H1 (cell line): ENCODE results near the gene GRIP2. TPM values are rescaled to one million over a fixed set of nuclear protein-coding genes. Genes with fewer than 3 reads are reported as not detected.

ENCODE experiments used
- CTCF ChIA-PET: fragments of 300-600 bp; sonication (Branson Sonifier 250); formaldehyde crosslinking; loops from one replicate; lab custom pipeline; 2021; ENCODE audit not compliant: partially characterized antibody; lab: Charles Lee
- POLR2A ChIA-PET: fragments of 300-600 bp; sonication (Branson Sonifier 250); formaldehyde crosslinking; loops from one replicate; lab custom pipeline; 2021; ENCODE audit warnings: inconsistent platforms; ENCODE audit not compliant: partially characterized antibody; lab: Charles Lee
- DNase-seq, 2 experiments: peaks; one replicate each; pipeline versions ENCODE4 v3.0.0 to v3.0.0-alpha.2; 2010 to 2022; ENCODE audit warnings: low spot score in 2 of 2, low read depth in 1 of 2, mixed read lengths in 1 of 2
- FAIRE-seq: peaks from 2 replicates; lab custom pipeline; 2011; peaks lifted over from hg19 to GRCh38; lab: Jason Lieb, UNC
- H2AFZ ChIP-seq: 2 replicates; pipeline ENCODE4 v1.8.1; 2012; ENCODE audit warnings: low read length, inconsistent platforms
- H2AK5ac ChIP-seq: 2 replicates; pipeline ENCODE4 v1.6.1; 2013; ENCODE audit warnings: low read depth, low read length
- H2BK120ac ChIP-seq: replicated peaks from 2 replicates; pipeline ENCODE3; 2013; ENCODE audit warnings: low read depth, low read length, inconsistent platforms
- H2BK12ac ChIP-seq: 2 replicates; pipeline ENCODE4 v1.6.1; 2013; ENCODE audit warnings: low read depth, low read length
- H2BK15ac ChIP-seq: 2 replicates; pipeline ENCODE4 v1.6.1; 2013; ENCODE audit warnings: low read length
- H2BK20ac ChIP-seq: 2 replicates; pipeline ENCODE4 v1.6.1; 2013; ENCODE audit warnings: low read length
- H2BK5ac ChIP-seq: 2 replicates; pipeline ENCODE4 v1.6.1; 2013; ENCODE audit warnings: low read depth, low read length
- H3K14ac ChIP-seq: 2 replicates; pipeline ENCODE4 v1.6.1; 2013; ENCODE audit warnings: inconsistent platforms; ENCODE audit not compliant: insufficient read length
- H3K18ac ChIP-seq: 2 replicates; pipeline ENCODE4 v1.6.1; 2013; ENCODE audit warnings: low read length; ENCODE audit errors: extremely low read depth
- H3K23ac ChIP-seq: 2 replicates; pipeline ENCODE4 v1.6.1; 2013; ENCODE audit warnings: inconsistent platforms; ENCODE audit not compliant: insufficient read length
- H3K23me2 ChIP-seq: 2 replicates; pipeline ENCODE4 v1.6.1; 2013; ENCODE audit warnings: low read depth, low read length
- H3K27ac ChIP-seq: 2 replicates; pipeline ENCODE4 v1.6.1; 2011; ENCODE audit warnings: low read depth, low read length, inconsistent platforms
- H3K27me3 ChIP-seq, 4 experiments: replicated peaks in 1 of 4; 1 replicate in 1 of 4; 2 replicates in 3 of 4; pipeline versions ENCODE4 v1.6.1 to v1.8.1; 2011 to 2013; ENCODE audit warnings: low read length in 3 of 4, mild to moderate bottlenecking in 3 of 4, inconsistent platforms in 2 of 4, mixed read lengths in 2 of 4, moderate library complexity in 1 of 4; ENCODE audit not compliant: control insufficient read depth in 3 of 4, insufficient read depth in 3 of 4; ENCODE audit errors: extremely low read depth in 1 of 4
- H3K36me3 ChIP-seq, 4 experiments: 2 replicates each; pipeline versions ENCODE4 v1.6.1 to v1.8.1; 2011 to 2013; ENCODE audit warnings: mild to moderate bottlenecking in 4 of 4, low read length in 3 of 4, moderate library complexity in 2 of 4, control low read depth in 1 of 4, inconsistent platforms in 1 of 4; ENCODE audit not compliant: insufficient read depth in 4 of 4, control insufficient read depth in 2 of 4
- H3K4ac ChIP-seq: replicated peaks from 2 replicates; pipeline ENCODE3; 2013; ENCODE audit warnings: low read length, low read depth, mixed read lengths, inconsistent platforms; ENCODE audit not compliant: insufficient read length
- H3K4me1 ChIP-seq, 4 experiments: replicated peaks in 1 of 4; 1 replicate in 1 of 4; 2 replicates in 3 of 4; pipeline versions ENCODE4 v1.6.1 to v1.8.1; 2011 to 2013; ENCODE audit warnings: low read length in 3 of 4, inconsistent platforms in 2 of 4, mixed read lengths in 1 of 4; ENCODE audit not compliant: insufficient read depth in 4 of 4, control insufficient read depth in 3 of 4
- H3K4me2 ChIP-seq, 2 experiments: 2 replicates each; pipeline versions ENCODE4 v1.6.1 to v1.8.1; 2011 to 2013; ENCODE audit warnings: low read depth in 2 of 2, low read length in 2 of 2, control low read depth in 1 of 2, inconsistent platforms in 1 of 2, mild to moderate bottlenecking in 1 of 2; ENCODE audit not compliant: insufficient read depth in 1 of 2
- H3K4me3 ChIP-seq, 4 experiments: fragments of 200-600, 300-600 bp in 1 of 4; sonication (generic), shearing (Covaris generic), sonication (Bioruptor Twin) in 1 of 4; 2 replicates each; pipeline versions ENCODE4 v1.5.1 to v1.8.1; 2011 to 2016; ENCODE audit warnings: low read length in 4 of 4, low read depth in 3 of 4, control low read depth in 2 of 4, inconsistent platforms in 2 of 4, mild to moderate bottlenecking in 2 of 4, mixed read lengths in 1 of 4, moderate library complexity in 1 of 4; ENCODE audit not compliant: insufficient read depth in 2 of 4; ENCODE audit errors: extremely low read depth in 1 of 4
- H3K56ac ChIP-seq: replicated peaks from 2 replicates; pipeline ENCODE3; 2013; ENCODE audit warnings: low read depth, mild to moderate bottlenecking, mixed read lengths, low read length, inconsistent platforms; ENCODE audit not compliant: insufficient read length
- H3K79me1 ChIP-seq: 2 replicates; pipeline ENCODE4 v1.6.1; 2013; ENCODE audit warnings: low read depth, low read length, control low read depth
- H3K79me2 ChIP-seq, 2 experiments: 2 replicates each; pipeline versions ENCODE4 v1.6.1 to v1.8.1; 2012 to 2013; ENCODE audit warnings: low read length in 2 of 2, mild to moderate bottlenecking in 2 of 2, inconsistent platforms in 1 of 2; ENCODE audit not compliant: insufficient read depth in 2 of 2, control insufficient read depth in 1 of 2
- H3K9ac ChIP-seq, 4 experiments: replicated peaks in 1 of 4; 1 replicate in 1 of 4; 2 replicates in 3 of 4; pipeline versions ENCODE4 v1.6.1 to v1.8.1; 2011 to 2013; ENCODE audit warnings: low read depth in 3 of 4, low read length in 3 of 4, control low read depth in 2 of 4, mild to moderate bottlenecking in 2 of 4, moderate library complexity in 2 of 4, inconsistent platforms in 1 of 4; ENCODE audit errors: extremely low read depth in 1 of 4
- H3K9me3 ChIP-seq, 2 experiments: 2 replicates each; pipeline versions ENCODE4 v1.6.1 to v1.8.1; 2012 to 2013; ENCODE audit warnings: mild to moderate bottlenecking in 2 of 2, moderate library complexity in 2 of 2, control low read depth in 1 of 2, inconsistent platforms in 1 of 2, low read depth in 1 of 2, low read length in 1 of 2, mixed read lengths in 1 of 2; ENCODE audit not compliant: insufficient read depth in 2 of 2
- H4K20me1 ChIP-seq, 2 experiments: replicated peaks in 1 of 2; 2 replicates each; pipeline versions ENCODE3 to v1.8.1; 2011 to 2013; ENCODE audit warnings: inconsistent platforms in 2 of 2, low read length in 2 of 2, mild to moderate bottlenecking in 1 of 2; ENCODE audit not compliant: insufficient read depth in 2 of 2, control insufficient read depth in 1 of 2
- H4K5ac ChIP-seq: 2 replicates; pipeline ENCODE4 v1.6.1; 2013; ENCODE audit warnings: low read length, low read depth, mixed read lengths, inconsistent platforms; ENCODE audit not compliant: insufficient read length
- H4K8ac ChIP-seq: 2 replicates; pipeline ENCODE4 v1.8.0; 2013; ENCODE audit warnings: mild to moderate bottlenecking, moderate library complexity, low read length, inconsistent platforms; ENCODE audit not compliant: insufficient read depth; ENCODE audit errors: extremely low read depth
- H4K91ac ChIP-seq: replicated peaks from 2 replicates; pipeline ENCODE3; 2013; ENCODE audit warnings: low read length, mixed read lengths, inconsistent platforms; ENCODE audit not compliant: insufficient read length
- ATF2 ChIP-seq: IDR thresholded peaks from 2 replicates; pipeline ENCODE4 v1.6.1; 2012; ENCODE audit warnings: low read length, inconsistent platforms
- BACH1 ChIP-seq: IDR thresholded peaks from 2 replicates; pipeline ENCODE4 v1.6.1; 2012; ENCODE audit warnings: low read length, improper control_type of control experiment
- BRCA1 ChIP-seq: IDR thresholded peaks from 2 replicates; pipeline ENCODE4 v1.6.1; 2012; ENCODE audit warnings: low read depth, low read length, improper control_type of control experiment
- CREB1 ChIP-seq: IDR thresholded peaks from 2 replicates; pipeline ENCODE4 v1.6.1; 2012; ENCODE audit warnings: inconsistent platforms
- EP300 ChIP-seq, 2 experiments: IDR thresholded peaks; 1 replicate in 1 of 2; 2 replicates in 1 of 2; pipeline ENCODE4 v1.6.1; 2011 to 2012; ENCODE audit warnings: low read depth in 2 of 2, low read length in 2 of 2, mild to moderate bottlenecking in 2 of 2, borderline replicate concordance in 1 of 2, inconsistent platforms in 1 of 2, moderate library complexity in 1 of 2
- KDM1A ChIP-seq: fragments of 200-600, 300-600 bp; sonication (generic); IDR thresholded peaks from 2 replicates; pipeline ENCODE4 v1.7.1; 2016; ENCODE audit warnings: mild to moderate bottlenecking, low read length, borderline replicate concordance
- RBBP5 ChIP-seq: IDR thresholded peaks from 2 replicates; pipeline ENCODE4 v1.7.1; 2012; ENCODE audit warnings: low read depth, mild to moderate bottlenecking, inconsistent platforms, low read length, moderate library complexity, borderline replicate concordance
- RFX5 ChIP-seq: IDR thresholded peaks from 2 replicates; pipeline ENCODE4 v1.6.1; 2011; ENCODE audit warnings: low read depth, low read length, improper control_type of control experiment, borderline replicate concordance
- RXRA ChIP-seq: IDR thresholded peaks from 2 replicates; pipeline ENCODE4 v1.6.1; 2011; ENCODE audit warnings: low read depth, mild to moderate bottlenecking, low read length, moderate library complexity; ENCODE audit not compliant: insufficient read depth
- ZNF274 ChIP-seq: IDR thresholded peaks from 2 replicates; pipeline ENCODE4 v1.7.0; 2012; ENCODE audit warnings: low read length, borderline replicate concordance; ENCODE audit errors: extremely low read depth
- WGBS, 2 experiments: shearing (Covaris generic) in 1 of 2; methylation state at CpG; one replicate each; pipeline versions ENCODE4 v1.1.6 to v1.1.7; 2013 to 2015; ENCODE audit warnings: low lambda C conversion rate in 2 of 2, mixed read lengths in 2 of 2, inconsistent platforms in 1 of 2, low coverage in 1 of 2, missing lambda C conversion rate in 1 of 2; ENCODE audit not compliant: insufficient replicate concordance in 2 of 2, insufficient coverage in 1 of 2, insufficient read length in 1 of 2; ENCODE audit errors: extremely low coverage in 1 of 2, missing lambda C conversion rate in 1 of 2; 5-methylcytosine and 5-hydroxymethylcytosine counted together
- polyA plus RNA-seq, 7 experiments: library from polyadenylated mRNA; depleted of rRNA in 3 of 7; stranded (reverse) in 5 of 7; unstranded in 2 of 7; fragments of >200 nt in 5 of 7; fragments of 200-250 nt in 2 of 7; gene quantifications; 1 replicate in 5 of 7; 2 replicates in 1 of 7; 4 replicates in 1 of 7; pipeline versions ENCODE4 v1.2.1 to v1.2.3, GENCODE V29; 2011 to 2013; ENCODE audit warnings: missing spikeins in 2 of 7, mixed read lengths in 2 of 7
- total RNA-seq: library from RNA; stranded (reverse); fragmentation: NEBNext Ultra II Directional; extraction: Animal tissue kit (Norgen Biotek cat#: 25700); gene quantifications from 2 replicates; pipeline ENCODE4 v1.2.1, GENCODE V29; 2021

Gene GRIP2
- total and polyA plus RNA-seq, 2 of the 8 experiments (the other 6 are each of a cell fraction or from before 2014, with no cell fraction given): 2.5 to 6.4 TPM

- Histone ChIP-seq H4K91ac (no peak overlapping the region), H2AFZ (no peak overlapping the region), H3K4me3 (no peak overlapping the region), H3K23me2 (no peaks in the 10 kb centered on the region), H3K27me3 (no peaks in the 10 kb centered on the region), H2BK15ac (no peak overlapping the region), H3K9me3 (no peaks in the 10 kb centered on the region), H3K79me1 (no peaks in the 10 kb centered on the region; the same call in 1 of the 2 replicates), H4K5ac (no peak overlapping the region), H3K14ac (no peak overlapping the region), H3K79me2 (no peaks in the 10 kb centered on the region), H3K23ac (no peak overlapping the region), H2BK5ac (no peak overlapping the region), H2AK5ac (no peak overlapping the region), H3K4me1 (peaks cover 0 to 18% (median 10%) of the 10 kb centered on the region in 4 experiments; a peak in 5 of 7 replicates), H3K27ac (no peak overlapping the region), H4K20me1 (peaks cover 1 to 3% of the 10 kb centered on the region in 2 experiments), H2BK12ac (no peak overlapping the region), H2BK20ac (no peak overlapping the region), H3K18ac (no peak overlapping the region), H3K9ac (no peak overlapping the region), H4K8ac (no peak overlapping the region), H2BK120ac (no peak overlapping the region), H3K4ac (no peak overlapping the region), H3K4me2 (no peak overlapping the region), H3K36me3 (no peaks in the 10 kb centered on the region), H3K56ac (no peak overlapping the region)
- DNase-seq (no peak), FAIRE-seq (no peak)
- 90% methylated on average over 8 of the region's 8 CpGs; no CpG with 5 or more reads in 1 of the 2 experiments for WGBS, 2 experiments
- ChIA-PET CTCF (interaction anchor here (0.6 to 13.1 kb wide), 13 partner anchors 9 to 229 kb away, joined by 3 to 280 read pairs (median 5); partner anchors contain the start of gene GRIP2), POLR2A (interaction anchor here (1.2 kb wide), 1 partner anchor 10 kb away, joined by 4 read pairs; no protein-coding TSS in a partner anchor)
- TF ChIP-seq CREB1 (no peak), ATF2 (no peak), BRCA1 (no peak), KDM1A (no peak), RXRA (no peak), RBBP5 (no peak), ZNF274 (no peak), BACH1 (no peak), EP300 (IDR thresholded peaks at IDR 0.05; ENCODE audit: borderline replicate concordance in 1 of 2, low read depth in 2 of 2, low read length in 2 of 2) (no peak), RFX5 (no peak)
Observed at GRCh38 chr3:14552041-14552648, 12.0 kb upstream of the GRIP2 start.
